ENCODE measurements around the gene LARGE1. TPM values are rescaled to one million over a fixed set of nuclear protein-coding genes. Genes with fewer than 3 reads are reported as not detected.

Gene LARGE1
- polyA plus RNA-seq, 3 donors = 0.05 to 0.13 TPM; not detected in 1

DNA sequence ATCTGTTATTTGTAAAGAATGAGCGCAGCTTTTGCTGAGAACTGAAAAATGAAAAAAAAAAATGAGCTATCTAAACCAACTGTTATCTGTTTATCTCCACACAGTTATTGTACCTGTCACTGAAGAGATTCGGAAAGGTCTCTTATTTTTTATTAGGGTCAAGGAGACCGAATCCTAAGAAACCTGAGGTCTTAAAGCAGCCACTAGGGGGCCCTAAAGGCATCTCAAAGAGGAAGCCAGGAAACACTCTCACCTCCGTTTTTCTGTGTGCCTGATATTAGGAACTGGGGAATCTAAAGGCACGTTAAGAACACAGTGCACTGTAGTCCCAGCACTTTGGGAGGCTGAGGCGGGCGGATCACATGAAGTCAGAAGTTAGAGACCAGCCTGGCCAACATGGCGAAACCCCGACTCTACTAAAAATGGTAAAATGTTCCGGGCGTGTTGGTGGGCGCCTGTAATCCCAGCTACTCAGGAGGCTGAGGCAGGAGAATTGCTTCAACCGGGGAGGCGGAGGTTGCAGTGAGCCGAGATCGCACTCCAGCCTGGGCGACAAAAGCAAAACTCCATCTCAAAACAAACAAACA is 3.5 kb upstream of the LARGE1 start:
- no peaks in the 10 kb centered on the region for H4K20me1 ChIP-seq (ENCODE audit: insufficient read depth, low read length)
- TF ChIP-seq, protein P1, sequence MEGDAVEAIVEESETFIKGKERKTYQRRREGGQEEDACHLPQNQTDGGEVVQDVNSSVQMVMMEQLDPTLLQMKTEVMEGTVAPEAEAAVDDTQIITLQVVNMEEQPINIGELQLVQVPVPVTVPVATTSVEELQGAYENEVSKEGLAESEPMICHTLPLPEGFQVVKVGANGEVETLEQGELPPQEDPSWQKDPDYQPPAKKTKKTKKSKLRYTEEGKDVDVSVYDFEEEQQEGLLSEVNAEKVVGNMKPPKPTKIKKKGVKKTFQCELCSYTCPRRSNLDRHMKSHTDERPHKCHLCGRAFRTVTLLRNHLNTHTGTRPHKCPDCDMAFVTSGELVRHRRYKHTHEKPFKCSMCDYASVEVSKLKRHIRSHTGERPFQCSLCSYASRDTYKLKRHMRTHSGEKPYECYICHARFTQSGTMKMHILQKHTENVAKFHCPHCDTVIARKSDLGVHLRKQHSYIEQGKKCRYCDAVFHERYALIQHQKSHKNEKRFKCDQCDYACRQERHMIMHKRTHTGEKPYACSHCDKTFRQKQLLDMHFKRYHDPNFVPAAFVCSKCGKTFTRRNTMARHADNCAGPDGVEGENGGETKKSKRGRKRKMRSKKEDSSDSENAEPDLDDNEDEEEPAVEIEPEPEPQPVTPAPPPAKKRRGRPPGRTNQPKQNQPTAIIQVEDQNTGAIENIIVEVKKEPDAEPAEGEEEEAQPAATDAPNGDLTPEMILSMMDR (IDR thresholded peaks at IDR 0.05) = peak; percentile 46
- H3K4me3 Mint-ChIP-seq = peak overlapping the region in 1 of 2 donors; percentile 92
- no peak overlapping the region for H3K9ac ChIP-seq (ENCODE audit: insufficient read depth, low read length, poor library complexity, severe bottlenecking)
- peaks cover 48 to 53% of the 10 kb centered on the region in 2 donors for H3K27me3 ChIP-seq (ENCODE audit: control insufficient read depth in 2 of 2, insufficient read depth in 2 of 2, low read length in 2 of 2)
- peaks cover 4 to 30% (median 26%) of the 10 kb centered on the region in 7 donors for H3K9me3 Mint-ChIP-seq
- H3K4me3 ChIP-seq (replicated peaks in 1 of 3; ENCODE audit: low read depth in 2 of 3, low read length in 3 of 3) = no peak overlapping the region
- H3K9me3 ChIP-seq (replicated peaks in 1 of 2; ENCODE audit: control insufficient read depth in 1 of 2, insufficient read depth in 1 of 2, low read length in 2 of 2) = peaks cover 10 to 43% of the 10 kb centered on the region in 2 donors
- H3K4me1 Mint-ChIP-seq = peaks cover 16% of the 10 kb centered on the region
- H3K27ac Mint-ChIP-seq = no peak overlapping the region
- no peak overlapping the region for H2AFZ ChIP-seq (ENCODE audit: insufficient read depth, low read depth, low read length, poor library complexity, severe bottlenecking)
- no peak overlapping the region for H3K27ac ChIP-seq (ENCODE audit: low read depth in 1 of 2, low read length in 2 of 2)
- WGBS (ENCODE audit: insufficient coverage) = 59% methylated on average over 8 of the region's 17 CpGs
- H3K4me2 ChIP-seq (replicated peaks; ENCODE audit: extremely low read depth, low read length, poor library complexity, severe bottlenecking) = no peak overlapping the region
- no peaks in the 10 kb centered on the region for H3K36me3 ChIP-seq (replicated peaks in 1 of 2; ENCODE audit: control insufficient read depth in 1 of 2, insufficient read depth in 2 of 2, low read length in 2 of 2)
- no peaks in the 10 kb centered on the region for H3K79me2 ChIP-seq (ENCODE audit: insufficient read depth, low read length)
- peaks cover 5 to 12% of the 10 kb centered on the region in 2 donors for H3K36me3 Mint-ChIP-seq
- H3K4me1 ChIP-seq (ENCODE audit: control insufficient read depth in 1 of 2, insufficient read depth in 2 of 2, low read length in 2 of 2) = peaks cover 20 to 28% of the 10 kb centered on the region in 2 donors
- peak in 2 of 3 donors; percentile 30 to 33 for DNase-seq
- H3K27me3 Mint-ChIP-seq (ENCODE audit: low read depth in 3 of 3) = peaks cover 43 to 66% (median 50%) of the 10 kb centered on the region in 3 donors
- intact Hi-C loops (cut with micrococcal nuclease) = no loop called here

DNA sequence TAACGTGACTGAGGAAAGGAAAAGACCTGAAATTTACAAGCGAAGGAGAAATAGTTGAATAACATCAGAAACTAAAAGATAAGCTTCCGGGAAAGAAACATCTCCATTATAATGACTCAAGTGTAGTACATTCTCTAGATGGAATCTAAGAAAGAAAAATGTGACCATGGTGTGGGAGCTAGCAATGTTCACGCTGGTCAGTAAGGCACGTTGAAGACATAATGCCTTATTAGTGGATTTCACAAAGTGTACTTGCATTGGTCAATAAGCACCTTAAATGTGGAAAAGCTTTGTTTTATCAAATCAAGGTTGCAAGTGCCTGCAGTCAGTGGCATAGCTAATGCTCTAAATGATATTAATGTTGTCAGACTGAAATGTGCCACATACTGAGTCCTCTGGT is 2.8 kb upstream of the LARGE1 start:
- no peak overlapping the region for H3K9ac ChIP-seq (ENCODE audit: insufficient read depth, low read length, poor library complexity, severe bottlenecking)
- peaks cover 20 to 28% of the 10 kb centered on the region in 2 donors for H3K4me1 ChIP-seq (ENCODE audit: control insufficient read depth in 1 of 2, insufficient read depth in 2 of 2, low read length in 2 of 2)
- peaks cover 5 to 12% of the 10 kb centered on the region in 2 donors for H3K36me3 Mint-ChIP-seq
- no peaks in the 10 kb centered on the region for H3K79me2 ChIP-seq (ENCODE audit: insufficient read depth, low read length)
- peak overlapping the region in 1 of 2 donors; percentile 92 for H3K4me3 Mint-ChIP-seq
- peaks cover 4 to 30% (median 26%) of the 10 kb centered on the region in 7 donors for H3K9me3 Mint-ChIP-seq
- no peak overlapping the region for H3K27ac ChIP-seq (ENCODE audit: low read depth in 1 of 2, low read length in 2 of 2)
- no peaks in the 10 kb centered on the region for H3K36me3 ChIP-seq (replicated peaks in 1 of 2; ENCODE audit: control insufficient read depth in 1 of 2, insufficient read depth in 2 of 2, low read length in 2 of 2)
- no peak for DNase-seq
- 0% methylated on average over 2 of the region's 5 CpGs for WGBS (ENCODE audit: insufficient coverage)
- H3K4me2 ChIP-seq (replicated peaks; ENCODE audit: extremely low read depth, low read length, poor library complexity, severe bottlenecking) = peak overlapping the region; percentile 25
- H3K27me3 ChIP-seq (ENCODE audit: control insufficient read depth in 2 of 2, insufficient read depth in 2 of 2, low read length in 2 of 2) = peaks cover 55 to 60% of the 10 kb centered on the region in 2 donors
- H2AFZ ChIP-seq (ENCODE audit: insufficient read depth, low read depth, low read length, poor library complexity, severe bottlenecking) = no peak overlapping the region
- H3K9me3 ChIP-seq (replicated peaks in 1 of 2; ENCODE audit: control insufficient read depth in 1 of 2, insufficient read depth in 1 of 2, low read length in 2 of 2) = peaks cover 10 to 45% of the 10 kb centered on the region in 2 donors
- TF ChIP-seq, protein P1 (IDR thresholded peaks at IDR 0.05) = no peak
- intact Hi-C loops (cut with micrococcal nuclease) = no loop called here
- H3K27ac Mint-ChIP-seq = no peak overlapping the region
- H3K4me3 ChIP-seq (replicated peaks in 1 of 3; ENCODE audit: low read depth in 2 of 3, low read length in 3 of 3) = peak overlapping the region in 1 of 3 experiments; percentile 30
- H3K27me3 Mint-ChIP-seq (ENCODE audit: low read depth in 3 of 3) = peaks cover 50 to 71% (median 57%) of the 10 kb centered on the region in 3 donors
- H3K4me1 Mint-ChIP-seq = peaks cover 16% of the 10 kb centered on the region
- no peaks in the 10 kb centered on the region for H4K20me1 ChIP-seq (ENCODE audit: insufficient read depth, low read length)
